K562 (cell line): Measurements from ENCODE around the gene MBOAT2. TPM values are rescaled to one million over a fixed set of nuclear protein-coding genes. Genes with fewer than 3 reads are reported as not detected.

Experiments used
- BRF2 ChIP-seq: IDR thresholded peaks from 3 replicates; pipeline ENCODE4 v1.6.1; 2011; ENCODE audit warnings: borderline replicate concordance, mild to moderate bottlenecking; ENCODE audit not compliant: insufficient read length, insufficient read depth
- CBFA2T2 ChIP-seq: fragments of 450-650 bp; conservative IDR thresholded peaks from 2 replicates; pipeline ENCODE4 v1.6.1; 2017; ENCODE audit warnings: mild to moderate bottlenecking
- CBX3 ChIP-seq, 2 experiments: IDR thresholded peaks; 1 replicate in 1 of 2; 2 replicates in 1 of 2; pipeline ENCODE4 v1.6.1; 2012; ENCODE audit warnings: inconsistent platforms in 2 of 2, low read length in 2 of 2, borderline replicate concordance in 1 of 2, control low read depth in 1 of 2
- DPF2 ChIP-seq: fragments of 450-650 bp; IDR thresholded peaks from 2 replicates; pipeline ENCODE4 v1.6.1; 2016
- JUND ChIP-seq, 2 experiments: IDR thresholded peaks; 2 replicates in 1 of 2; 3 replicates in 1 of 2; pipeline ENCODE4 v1.6.1; 2011; ENCODE audit warnings: borderline replicate concordance in 2 of 2, low read depth in 2 of 2, low read length in 2 of 2, improper control_type of control experiment in 1 of 2, missing biosample characterization in 1 of 2, missing genetic modification characterization in 1 of 2, missing genetic modification reagents in 1 of 2
- MECOM ChIP-seq: fragments of 250-450 bp; sonication (Bioruptor Pico); IDR thresholded peaks from 2 replicates; pipeline ENCODE4 v1.8.0; 2022; ENCODE audit warnings: inconsistent platforms
- MYNN ChIP-seq, 2 experiments: sonication (generic); formaldehyde crosslinking in 1 of 2; IDR thresholded peaks; 2 replicates each; pipeline versions ENCODE4 v1.5.0 to v1.6.1; 2016 to 2020; ENCODE audit warnings: antibody characterized with exemption in 1 of 2, missing genetic modification reagents in 1 of 2
- NCOR1 ChIP-seq: fragments of 450-650 bp; IDR thresholded peaks from 2 replicates; pipeline ENCODE4 v1.6.1; 2016; ENCODE audit warnings: mild to moderate bottlenecking, moderate library complexity
- POLR2A ChIP-seq: fragments of 450-650 bp; conservative IDR thresholded peaks from 2 replicates; pipeline ENCODE4 v1.6.1; 2016
- PPARD ChIP-seq: fragments of 250-450 bp; sonication (Bioruptor Pico); IDR thresholded peaks from 2 replicates; pipeline ENCODE4 v1.8.0; 2022; ENCODE audit warnings: inconsistent platforms, mild to moderate bottlenecking, moderate library complexity
- SMAD2 ChIP-seq: fragments of 150-350 bp; IDR thresholded peaks from 2 replicates; pipeline ENCODE4 v1.6.1; 2014; ENCODE audit warnings: low read depth, mild to moderate bottlenecking, low read length
- SMARCA4 ChIP-seq: fragments of 450-650 bp; IDR thresholded peaks from 2 replicates; pipeline ENCODE4 v1.6.1; 2016
- ZMIZ1 ChIP-seq, 2 experiments: fragments of 150-350 bp in 1 of 2; IDR thresholded peaks; 2 replicates each; pipeline ENCODE4 v1.6.1; 2012 to 2016; ENCODE audit warnings: low read depth in 2 of 2, low read length in 2 of 2, mild to moderate bottlenecking in 1 of 2, moderate library complexity in 1 of 2
- polyA plus RNA-seq, 8 experiments: library from polyadenylated mRNA; depleted of rRNA in 4 of 8; stranded (reverse) in 5 of 8; unstranded in 3 of 8; fragments of >200 nt; fragmentation: Nextera tagmentation in 2 of 8; fragmentation: Illumina TruSeq in 1 of 8; extraction: Ambion mirVana in 2 of 8; extraction: Trizol in 1 of 8; gene quantifications; 2 replicates each; pipeline versions ENCODE4 v1.2.1 to v1.2.3, GENCODE V29; 2011 to 2014; ENCODE audit warnings: inconsistent platforms in 1 of 8, missing spikeins in 1 of 8
- total RNA-seq, 7 experiments: library from RNA; depleted of rRNA in 6 of 7; stranded (reverse); fragments of >200 nt in 6 of 7; fragmentation: Illumina TruSeq in 2 of 7; extraction: Trizol in 2 of 7; gene quantifications; 2 replicates each; pipeline versions ENCODE4 v1.2.1 to v1.2.3, GENCODE V29; 2011 to 2021; ENCODE audit warnings: low replicate concordance in 1 of 7
- TF ChIP-seq, protein P1 (sequence below): fragments of 250-450 bp; sonication (Bioruptor Pico); IDR thresholded peaks from 2 replicates; pipeline ENCODE4 v1.4.0; 2020
- TF ChIP-seq, protein P2 (sequence below): fragments of 250-450 bp; sonication (Bioruptor Pico); IDR thresholded peaks from 2 replicates; pipeline ENCODE4 v1.8.0; 2021; ENCODE audit warnings: moderate library complexity, mild to moderate bottlenecking, inconsistent platforms

MBOAT2 gene
- total and polyA plus RNA-seq, 9 of the 15 experiments (the other 6 are each of a cell fraction or from before 2014, with no cell fraction given), result 8.4 to 122 (median 27.6) TPM

DNA sequence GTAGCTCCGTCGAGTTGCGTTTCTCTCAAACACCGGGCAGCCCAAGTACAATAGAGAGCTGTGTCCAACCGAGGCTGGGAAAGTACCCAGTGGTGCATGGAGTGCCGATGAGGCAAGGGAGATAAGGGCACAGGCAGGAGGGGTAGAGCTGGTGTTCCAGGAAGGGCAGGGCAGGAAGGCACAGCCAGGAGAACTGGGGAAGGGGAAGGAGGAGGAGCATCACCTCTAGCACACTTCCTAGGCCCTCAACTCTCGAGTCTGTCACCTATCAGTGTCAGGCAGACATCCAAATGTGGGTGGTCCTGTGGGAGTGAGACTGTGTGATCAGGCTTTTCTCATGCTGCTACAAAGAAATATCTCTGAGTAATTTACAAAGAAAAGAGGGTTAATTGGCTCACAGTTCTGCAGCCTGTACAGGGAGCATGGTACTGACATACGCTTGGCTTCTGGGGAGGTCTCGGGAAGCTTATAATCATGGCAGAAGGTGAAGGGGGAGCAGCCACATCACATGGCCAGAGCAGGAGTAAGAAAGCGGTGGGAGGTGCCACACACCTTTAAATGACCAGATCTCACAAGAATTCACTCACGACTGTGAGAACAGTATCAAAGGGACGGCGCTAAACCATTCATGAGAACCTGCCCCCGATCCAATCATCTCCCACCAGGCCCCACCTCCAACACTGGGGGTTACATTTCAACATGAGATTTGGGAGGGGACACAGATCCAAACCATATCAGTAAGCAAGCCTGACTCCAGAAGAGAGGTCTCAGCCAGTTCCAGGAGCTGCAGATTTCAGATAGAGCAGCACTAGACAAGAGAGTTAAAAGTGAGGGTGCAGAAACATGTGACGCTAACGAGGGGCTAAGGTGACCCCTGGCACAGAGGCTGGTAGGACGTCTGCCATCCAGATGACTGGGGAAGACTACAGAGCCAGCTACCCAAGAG, 75.7 kb downstream of the MBOAT2 start (continued):
- TF ChIP-seq CBX3 (IDR thresholded peaks at IDR 0.05; ENCODE audit: borderline replicate concordance in 1 of 2, low read length in 2 of 2) (0 out of 3 replicates have a peak, but pooled peaks of 1 of the 2 experiments have one; percentile 38), POLR2A (0 out of 2 replicates have a peak, but pooled peaks have one; percentile 35), ZMIZ1 (IDR thresholded peaks at IDR 0.05; ENCODE audit: low read depth in 2 of 2, low read length in 2 of 2) (no peak), NCOR1 (peak; percentile 50), JUND (IDR thresholded peaks at IDR 0.05; ENCODE audit: borderline replicate concordance, low read depth, low read length) (no peak; the same call in 1 of the 2 replicates), JUND (tag; IDR thresholded peaks at IDR 0.05; ENCODE audit: borderline replicate concordance, low read depth, low read length) (peak; percentile 38; the same call in 1 of the 3 replicates), MECOM (CRISPR knock-in tag) (peak; percentile 42; the same call in 1 of the 2 replicates), BRF2 (no peak), CBFA2T2 (peak; percentile 67), DPF2 (peak; percentile 75), SMAD2 (no peak), SMARCA4 (0 out of 2 replicates have a peak, but pooled peaks have one; percentile 35), MYNN (IDR thresholded peaks at IDR 0.05) (peak; percentile 59), MYNN (CRISPR knock-in tag; IDR thresholded peaks at IDR 0.05) (no peak), PPARD (no peak)
- TF ChIP-seq, protein P1, sequence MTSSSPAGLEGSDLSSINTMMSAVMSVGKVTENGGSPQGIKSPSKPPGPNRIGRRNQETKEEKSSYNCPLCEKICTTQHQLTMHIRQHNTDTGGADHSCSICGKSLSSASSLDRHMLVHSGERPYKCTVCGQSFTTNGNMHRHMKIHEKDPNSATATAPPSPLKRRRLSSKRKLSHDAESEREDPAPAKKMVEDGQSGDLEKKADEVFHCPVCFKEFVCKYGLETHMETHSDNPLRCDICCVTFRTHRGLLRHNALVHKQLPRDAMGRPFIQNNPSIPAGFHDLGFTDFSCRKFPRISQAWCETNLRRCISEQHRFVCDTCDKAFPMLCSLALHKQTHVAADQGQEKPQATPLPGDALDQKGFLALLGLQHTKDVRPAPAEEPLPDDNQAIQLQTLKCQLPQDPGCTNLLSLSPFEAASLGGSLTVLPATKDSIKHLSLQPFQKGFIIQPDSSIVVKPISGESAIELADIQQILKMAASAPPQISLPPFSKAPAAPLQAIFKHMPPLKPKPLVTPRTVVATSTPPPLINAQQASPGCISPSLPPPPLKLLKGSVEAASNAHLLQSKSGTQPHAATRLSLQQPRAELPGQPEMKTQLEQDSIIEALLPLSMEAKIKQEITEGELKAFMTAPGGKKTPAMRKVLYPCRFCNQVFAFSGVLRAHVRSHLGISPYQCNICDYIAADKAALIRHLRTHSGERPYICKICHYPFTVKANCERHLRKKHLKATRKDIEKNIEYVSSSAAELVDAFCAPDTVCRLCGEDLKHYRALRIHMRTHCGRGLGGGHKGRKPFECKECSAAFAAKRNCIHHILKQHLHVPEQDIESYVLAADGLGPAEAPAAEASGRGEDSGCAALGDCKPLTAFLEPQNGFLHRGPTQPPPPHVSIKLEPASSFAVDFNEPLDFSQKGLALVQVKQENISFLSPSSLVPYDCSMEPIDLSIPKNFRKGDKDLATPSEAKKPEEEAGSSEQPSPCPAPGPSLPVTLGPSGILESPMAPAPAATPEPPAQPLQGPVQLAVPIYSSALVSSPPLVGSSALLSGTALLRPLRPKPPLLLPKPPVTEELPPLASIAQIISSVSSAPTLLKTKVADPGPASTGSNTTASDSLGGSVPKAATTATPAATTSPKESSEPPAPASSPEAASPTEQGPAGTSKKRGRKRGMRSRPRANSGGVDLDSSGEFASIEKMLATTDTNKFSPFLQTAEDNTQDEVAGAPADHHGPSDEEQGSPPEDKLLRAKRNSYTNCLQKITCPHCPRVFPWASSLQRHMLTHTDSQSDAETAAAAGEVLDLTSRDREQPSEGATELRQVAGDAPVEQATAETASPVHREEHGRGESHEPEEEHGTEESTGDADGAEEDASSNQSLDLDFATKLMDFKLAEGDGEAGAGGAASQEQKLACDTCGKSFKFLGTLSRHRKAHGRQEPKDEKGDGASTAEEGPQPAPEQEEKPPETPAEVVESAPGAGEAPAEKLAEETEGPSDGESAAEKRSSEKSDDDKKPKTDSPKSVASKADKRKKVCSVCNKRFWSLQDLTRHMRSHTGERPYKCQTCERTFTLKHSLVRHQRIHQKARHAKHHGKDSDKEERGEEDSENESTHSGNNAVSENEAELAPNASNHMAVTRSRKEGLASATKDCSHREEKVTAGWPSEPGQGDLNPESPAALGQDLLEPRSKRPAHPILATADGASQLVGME, result no peak
- TF ChIP-seq, protein P2, sequence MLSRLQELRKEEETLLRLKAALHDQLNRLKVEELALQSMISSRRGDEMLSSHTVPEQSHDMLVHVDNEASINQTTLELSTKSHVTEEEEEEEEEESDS, result no peak
